ENCODE data around the gene TMEM95. TPM values are rescaled to one million over a fixed set of nuclear protein-coding genes. Genes with fewer than 3 reads are reported as not detected.
A peak's percentile ranks its signal among the peaks of the same experiment; 100 is the strongest.

Gene TMEM95
- polyA plus RNA-seq, 1 donor (not counting 4 experiments of a cell fraction or from before 2014, with no cell fraction given): not detected

GRCh38 chr17:7398612-7399011, 43.7 kb downstream of the TMEM95 start:
- dilution Hi-C loops (cut with MboI; ENCODE audit: extremely low pct_ligation_motif_present, low sequenced_read_pairs): no loop called here
- H3K9me1 ChIP-seq (ENCODE audit: control insufficient read depth, extremely low read depth, insufficient read depth, low read length): peaks cover 3% of the 10 kb centered on the region
- no peak for DNase-seq (ENCODE audit: low read depth, low spot score)

GRCh38 chr17:7403043-7403726, 48.2 kb downstream of the TMEM95 start:
- Histone ChIP-seq H4K20me1 (ENCODE audit: control insufficient read depth, extremely low read depth, insufficient read depth, low read length) (no peaks in the 10 kb centered on the region), H3K4me2 (ENCODE audit: control insufficient read depth, extremely low read depth, insufficient read depth, low read depth, low read length) (peak overlapping the region; percentile 89), H3K27ac (ENCODE audit: control insufficient read depth, insufficient read depth, low read length) (peak overlapping the region; percentile 40), H3K4me1 (ENCODE audit: control insufficient read depth, extremely low read depth, insufficient read depth, low read length) (peaks cover 15% of the 10 kb centered on the region), H3K9me3 (ENCODE audit: control insufficient read depth, low read depth, low read length) (no peaks in the 10 kb centered on the region), H3K79me2 (ENCODE audit: control insufficient read depth, insufficient read depth, low read length) (peaks cover 5% of the 10 kb centered on the region), H3K27me3 (ENCODE audit: control insufficient read depth, extremely low read depth, insufficient read depth, low read length) (no peaks in the 10 kb centered on the region), H3K9ac (ENCODE audit: control insufficient read depth, extremely low read depth, insufficient read depth, low read length) (peak overlapping the region; percentile 78), H3K9me1 (ENCODE audit: control insufficient read depth, extremely low read depth, insufficient read depth, low read length) (peaks cover 3% of the 10 kb centered on the region), H3K36me3 (ENCODE audit: control insufficient read depth in 2 of 2, extremely low read depth in 1 of 2, insufficient read depth in 2 of 2, low read length in 2 of 2) (no peaks in the 10 kb centered on the region), H3K4me3 (ENCODE audit: control insufficient read depth in 2 of 3, extremely low read depth in 1 of 3, insufficient read depth in 2 of 3, low read depth in 1 of 3, low read length in 3 of 3) (peak overlapping the region; percentile 60 to 86 (median 84)), H2AFZ (ENCODE audit: control insufficient read depth, low read length) (peak overlapping the region; percentile 52)
- FAIRE-seq (peak; percentile 62), DNase-seq (ENCODE audit: low read depth, low spot score) (no peak)
- dilution Hi-C loops (cut with MboI; ENCODE audit: extremely low pct_ligation_motif_present, low sequenced_read_pairs): no loop called here
- no peak for TF ChIP-seq CTCF (optimal IDR thresholded peaks at IDR 0.05 in 1 of 3, IDR thresholded peaks at IDR 0.05 in 1 of 3, conservative IDR thresholded peaks at IDR 0.05 in 1 of 3; ENCODE audit: extremely low read depth in 1 of 3, insufficient read depth in 2 of 3, low read length in 3 of 3)
- TF ChIP-seq EZH2 (IDR thresholded peaks at IDR 0.05; ENCODE audit: low read length): no peak

More at GRCh38 chr17:7398612-7399011, 43.7 kb downstream of the TMEM95 start:
- Histone ChIP-seq H3K9me3 (ENCODE audit: control insufficient read depth, low read depth, low read length) (no peaks in the 10 kb centered on the region), H3K79me2 (ENCODE audit: control insufficient read depth, insufficient read depth, low read length) (peaks cover 10% of the 10 kb centered on the region), H2AFZ (ENCODE audit: control insufficient read depth, low read length) (no peak overlapping the region), H3K9ac (ENCODE audit: control insufficient read depth, extremely low read depth, insufficient read depth, low read length) (no peak overlapping the region), H3K27me3 (ENCODE audit: control insufficient read depth, extremely low read depth, insufficient read depth, low read length) (no peaks in the 10 kb centered on the region), H3K4me3 (ENCODE audit: control insufficient read depth in 2 of 3, extremely low read depth in 1 of 3, insufficient read depth in 2 of 3, low read depth in 1 of 3, low read length in 3 of 3) (no peak overlapping the region), H3K36me3 (ENCODE audit: control insufficient read depth in 2 of 2, extremely low read depth in 1 of 2, insufficient read depth in 2 of 2, low read length in 2 of 2) (no peaks in the 10 kb centered on the region), H3K27ac (ENCODE audit: control insufficient read depth, insufficient read depth, low read length) (no peak overlapping the region), H4K20me1 (ENCODE audit: control insufficient read depth, extremely low read depth, insufficient read depth, low read length) (no peaks in the 10 kb centered on the region), H3K4me2 (ENCODE audit: control insufficient read depth, extremely low read depth, insufficient read depth, low read depth, low read length) (no peak overlapping the region), H3K4me1 (ENCODE audit: control insufficient read depth, extremely low read depth, insufficient read depth, low read length) (peaks cover 11% of the 10 kb centered on the region)
- no peak for TF ChIP-seq CTCF (optimal IDR thresholded peaks at IDR 0.05 in 1 of 3, IDR thresholded peaks at IDR 0.05 in 1 of 3, conservative IDR thresholded peaks at IDR 0.05 in 1 of 3; ENCODE audit: extremely low read depth in 1 of 3, insufficient read depth in 2 of 3, low read length in 3 of 3)
- no peak for TF ChIP-seq EZH2 (IDR thresholded peaks at IDR 0.05; ENCODE audit: low read length)
- no peak for FAIRE-seq

Measured in keratinocyte (primary cell).